ENCODE results near the gene SDS. TPM values are rescaled to one million over a fixed set of nuclear protein-coding genes. Genes with fewer than 3 reads are reported as not detected.

SDS gene
- total RNA-seq, 2 experiments from 2014 or later = not detected

DNA sequence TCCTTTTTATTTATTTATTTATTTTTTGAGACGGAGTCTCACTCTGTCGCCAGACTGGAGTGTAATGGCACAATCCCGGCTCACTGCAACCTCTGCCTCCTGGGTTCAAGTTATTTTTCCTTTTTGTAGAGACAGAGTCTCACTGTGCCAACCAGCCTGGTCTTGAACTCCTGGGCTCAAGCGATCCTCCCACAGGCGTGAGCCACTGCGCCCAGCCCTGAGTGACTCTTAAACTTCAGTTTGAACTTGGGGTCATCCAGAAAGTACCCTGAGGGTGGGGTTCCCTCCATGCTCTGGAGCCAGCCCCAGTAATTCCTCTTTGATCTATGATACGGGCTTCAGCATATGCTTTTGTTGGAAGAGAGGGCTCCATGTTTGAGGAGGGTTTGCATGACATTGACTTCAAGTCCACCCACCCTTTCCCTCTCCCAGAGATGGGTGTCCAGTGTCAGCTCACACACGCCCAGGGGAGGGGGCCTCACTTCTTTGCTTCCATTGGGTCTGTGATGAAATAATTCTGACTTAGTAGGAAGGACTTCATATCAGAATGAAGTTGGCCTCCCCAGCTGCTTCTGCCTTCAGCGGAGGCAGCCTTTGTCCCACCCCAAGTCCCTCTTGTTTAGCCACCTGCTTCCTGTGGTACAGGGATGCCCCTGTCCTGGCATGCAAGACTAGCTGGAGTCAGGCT lies 11.9 kb downstream of the SDS start:
- no peak overlapping the region for H3K27ac ChIP-seq (ENCODE audit: low read depth, low read length, poor library complexity, severe bottlenecking)
- no peak overlapping the region for H3K4me3 ChIP-seq (ENCODE audit: low read depth, low read length, poor library complexity, severe bottlenecking)
- BruUV-seq (replicated peaks) = no TSS peak
- POLR2A ChIA-PET = no interaction called here
- no peaks in the 10 kb centered on the region for H3K9me3 ChIP-seq (ENCODE audit: low read length)
- peaks cover 7% of the 10 kb centered on the region; the same call in 1 of the 2 replicates for H3K36me3 ChIP-seq (ENCODE audit: insufficient read depth, low read length)
- intact Hi-C loops (cut with micrococcal nuclease; ENCODE audit: unreplicated experiment) = no loop called here
- H3K4me2 ChIP-seq (ENCODE audit: low read length) = no peak overlapping the region
- no peaks in the 10 kb centered on the region for H3K79me2 ChIP-seq (ENCODE audit: insufficient read depth, low read depth, low read length)
- no peaks in the 10 kb centered on the region for H3K9me2 ChIP-seq (ENCODE audit: insufficient read depth, low read length)
- TF ChIP-seq, protein P1, sequence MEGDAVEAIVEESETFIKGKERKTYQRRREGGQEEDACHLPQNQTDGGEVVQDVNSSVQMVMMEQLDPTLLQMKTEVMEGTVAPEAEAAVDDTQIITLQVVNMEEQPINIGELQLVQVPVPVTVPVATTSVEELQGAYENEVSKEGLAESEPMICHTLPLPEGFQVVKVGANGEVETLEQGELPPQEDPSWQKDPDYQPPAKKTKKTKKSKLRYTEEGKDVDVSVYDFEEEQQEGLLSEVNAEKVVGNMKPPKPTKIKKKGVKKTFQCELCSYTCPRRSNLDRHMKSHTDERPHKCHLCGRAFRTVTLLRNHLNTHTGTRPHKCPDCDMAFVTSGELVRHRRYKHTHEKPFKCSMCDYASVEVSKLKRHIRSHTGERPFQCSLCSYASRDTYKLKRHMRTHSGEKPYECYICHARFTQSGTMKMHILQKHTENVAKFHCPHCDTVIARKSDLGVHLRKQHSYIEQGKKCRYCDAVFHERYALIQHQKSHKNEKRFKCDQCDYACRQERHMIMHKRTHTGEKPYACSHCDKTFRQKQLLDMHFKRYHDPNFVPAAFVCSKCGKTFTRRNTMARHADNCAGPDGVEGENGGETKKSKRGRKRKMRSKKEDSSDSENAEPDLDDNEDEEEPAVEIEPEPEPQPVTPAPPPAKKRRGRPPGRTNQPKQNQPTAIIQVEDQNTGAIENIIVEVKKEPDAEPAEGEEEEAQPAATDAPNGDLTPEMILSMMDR (conservative IDR thresholded peaks at IDR 0.05; ENCODE audit: low read length) = no peak
- TF ChIP-seq EZH2phosphoT487 (IDR thresholded peaks at IDR 0.05; ENCODE audit: borderline replicate concordance, low read depth, low read length) = no peak
- no peaks in the 10 kb centered on the region for H3K4me1 ChIP-seq (ENCODE audit: insufficient read depth, low read length, poor library complexity, severe bottlenecking)
- CTCF ChIA-PET (ENCODE audit: unreplicated experiment) = no interaction called here
- no peak overlapping the region for H2AFZ ChIP-seq (ENCODE audit: low read length)
- no peak for DNase-seq (ENCODE audit: low spot score)
- no peaks in the 10 kb centered on the region for H4K20me1 ChIP-seq (ENCODE audit: insufficient read depth, low read length)

DNA sequence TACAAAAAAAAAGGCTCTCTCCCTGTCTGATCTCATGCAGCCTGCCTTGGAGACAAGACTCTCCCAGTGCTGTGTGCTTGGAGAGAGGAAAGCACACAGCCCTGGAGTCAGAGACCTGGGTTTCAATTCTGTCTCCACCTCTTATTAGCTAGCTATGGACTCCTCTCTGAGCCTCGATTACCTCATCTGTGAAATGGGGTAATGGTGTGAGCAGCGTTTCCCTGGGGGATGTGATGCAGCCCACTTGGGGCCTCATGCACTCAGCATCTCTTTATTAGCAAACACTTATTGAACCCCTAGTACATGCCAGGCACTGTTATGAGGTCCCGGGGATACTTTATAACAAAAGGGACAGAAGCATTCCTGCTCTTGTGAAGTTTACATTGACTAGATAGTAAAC lies 12.5 kb downstream of the SDS start:
- no TSS peak for BruUV-seq (replicated peaks)
- Histone ChIP-seq H3K9me3 (ENCODE audit: low read length) (no peaks in the 10 kb centered on the region), H3K4me2 (ENCODE audit: low read length) (no peak overlapping the region), H4K20me1 (ENCODE audit: insufficient read depth, low read length) (no peaks in the 10 kb centered on the region), H2AFZ (ENCODE audit: low read length) (no peak overlapping the region), H3K79me2 (ENCODE audit: insufficient read depth, low read depth, low read length) (no peaks in the 10 kb centered on the region), H3K4me1 (ENCODE audit: insufficient read depth, low read length, poor library complexity, severe bottlenecking) (no peaks in the 10 kb centered on the region), H3K27ac (ENCODE audit: low read depth, low read length, poor library complexity, severe bottlenecking) (no peak overlapping the region), H3K9me2 (ENCODE audit: insufficient read depth, low read length) (no peaks in the 10 kb centered on the region), H3K36me3 (ENCODE audit: insufficient read depth, low read length) (peaks cover 8% of the 10 kb centered on the region; the same call in 1 of the 2 replicates), H3K4me3 (ENCODE audit: low read depth, low read length, poor library complexity, severe bottlenecking) (no peak overlapping the region)
- ChIA-PET CTCF (ENCODE audit: unreplicated experiment) (no interaction called here), POLR2A (no interaction called here)
- intact Hi-C loops (cut with micrococcal nuclease; ENCODE audit: unreplicated experiment) = no loop called here
- TF ChIP-seq, protein P1 (conservative IDR thresholded peaks at IDR 0.05; ENCODE audit: low read length) = no peak
- TF ChIP-seq EZH2phosphoT487 (IDR thresholded peaks at IDR 0.05; ENCODE audit: borderline replicate concordance, low read depth, low read length) = no peak
- DNase-seq (ENCODE audit: low spot score) = no peak
